Neural cell (in vitro differentiated cells): Measurements from ENCODE around the gene GPR107. TPM values are rescaled to one million over a fixed set of nuclear protein-coding genes. Genes with fewer than 3 reads are reported as not detected.

Experiments
- H2AFZ ChIP-seq: fragments of 200-600, 300-800 bp; sonication (generic), shearing (Covaris generic); 2 replicates; pipeline ENCODE4 v1.6.0; 2014; ENCODE audit warnings: low read depth, mild to moderate bottlenecking, antibody characterized with exemption, low read length, moderate library complexity
- H3F3A ChIP-seq: fragments of 200-600 bp; shearing (Covaris generic); 2 replicates; pipeline ENCODE4 v1.6.1; 2016; ENCODE audit warnings: mild to moderate bottlenecking, moderate library complexity, mixed read lengths, antibody characterized with exemption, low read length; ENCODE audit not compliant: insufficient read depth, poor library complexity, severe bottlenecking
- H3K27ac ChIP-seq: fragments of 200-600, 300-800 bp; sonication (generic), shearing (Covaris generic); 2 replicates; pipeline ENCODE4 v1.5.1; 2014; ENCODE audit warnings: mild to moderate bottlenecking, low read length, moderate library complexity
- H3K27me3 ChIP-seq: fragments of 300-800, 200-600 bp; sonication (generic), shearing (Covaris generic); 2 replicates; pipeline ENCODE4 v1.6.0; 2014; ENCODE audit warnings: mild to moderate bottlenecking, low read depth, low read length, moderate library complexity; ENCODE audit not compliant: insufficient read depth
- H3K36me3 ChIP-seq: fragments of 300-800, 200-600 bp; sonication (generic), shearing (Covaris generic); 2 replicates; pipeline ENCODE4 v1.5.1; 2014; ENCODE audit warnings: mild to moderate bottlenecking, antibody characterized with exemption, low read length, moderate library complexity; ENCODE audit not compliant: insufficient read depth
- H3K4me2 ChIP-seq: fragments of 300-800, 200-600 bp; sonication (generic), shearing (Covaris generic); 2 replicates; pipeline ENCODE4 v1.6.0; 2014; ENCODE audit warnings: mild to moderate bottlenecking, low read length
- H3K4me3 ChIP-seq: fragments of 300-800, 200-600 bp; sonication (generic), shearing (Covaris generic); 2 replicates; pipeline ENCODE4 v1.5.1; 2014; ENCODE audit warnings: mild to moderate bottlenecking, low read length, moderate library complexity
- H3K79me2 ChIP-seq: fragments of 200-600 bp; shearing (Covaris generic); replicated peaks from 2 replicates; pipeline ENCODE4 v1.6.0; 2014; ENCODE audit warnings: mild to moderate bottlenecking, low read length, moderate library complexity; ENCODE audit not compliant: insufficient read depth
- H3K9ac ChIP-seq: fragments of 300-800, 200-600 bp; sonication (generic), shearing (Covaris generic); 2 replicates; pipeline ENCODE4 v1.6.1; 2016; ENCODE audit warnings: mild to moderate bottlenecking, low read length, mixed read lengths
- H3K9me2 ChIP-seq: fragments of 200-600 bp; shearing (Covaris generic); 2 replicates; pipeline ENCODE4 v1.6.1; 2016; ENCODE audit warnings: mild to moderate bottlenecking, low read length, mixed read lengths; ENCODE audit not compliant: insufficient read depth
- H3K9me3 ChIP-seq: fragments of 200-600, 300-800 bp; sonication (generic), shearing (Covaris generic); 2 replicates; pipeline ENCODE4 v1.6.1; 2016; ENCODE audit warnings: mild to moderate bottlenecking, mixed run types, low read length, moderate library complexity, mixed read lengths
- H4K20me1 ChIP-seq: fragments of 200-600 bp; shearing (Covaris generic); 2 replicates; pipeline ENCODE4 v1.6.1; 2016; ENCODE audit warnings: mild to moderate bottlenecking, mixed run types; ENCODE audit not compliant: insufficient read depth
- EP300 ChIP-seq: fragments of 450-650 bp; conservative IDR thresholded peaks from 2 replicates; pipeline ENCODE4 v1.6.1; 2014; ENCODE audit warnings: antibody characterized with exemption, mild to moderate bottlenecking, moderate library complexity; ENCODE audit not compliant: poor library complexity, severe bottlenecking
- EZH2 ChIP-seq: fragments of 200-600, 300-800 bp; shearing (Covaris generic), sonication (generic); IDR thresholded peaks from 2 replicates; pipeline ENCODE4 v1.6.1; 2014; ENCODE audit warnings: antibody characterized with exemption, low read length, borderline replicate concordance, mild to moderate bottlenecking; ENCODE audit not compliant: insufficient read depth, poor library complexity, severe bottlenecking
- MXI1 ChIP-seq: fragments of 450-650 bp; conservative IDR thresholded peaks from 2 replicates; pipeline ENCODE4 v1.6.1; 2014; ENCODE audit warnings: antibody characterized with exemption, mild to moderate bottlenecking; ENCODE audit not compliant: poor library complexity, severe bottlenecking
- POLR2AphosphoS5 ChIP-seq: IDR thresholded peaks from 2 replicates; pipeline ENCODE4 v1.6.1; 2012
- RAD21 ChIP-seq: fragments of 450-650 bp; conservative IDR thresholded peaks from 2 replicates; pipeline ENCODE4 v1.6.1; 2014; ENCODE audit warnings: antibody characterized with exemption, mild to moderate bottlenecking, moderate library complexity
- SMC3 ChIP-seq: fragments of 450-650 bp; conservative IDR thresholded peaks from 2 replicates; pipeline ENCODE4 v1.6.1; 2014; ENCODE audit warnings: antibody characterized with exemption, mild to moderate bottlenecking, moderate library complexity; ENCODE audit not compliant: poor library complexity
- TAF1 ChIP-seq: IDR thresholded peaks from 2 replicates; pipeline ENCODE4 v1.6.1; 2012; ENCODE audit warnings: low read depth
- polyA plus RNA-seq: library from polyadenylated mRNA; depleted of rRNA; stranded (reverse); fragments of >200 nt; gene quantifications from 2 replicates; pipeline ENCODE4 v1.2.3, GENCODE V29; 2014
- TF ChIP-seq, protein P1 (sequence below): fragments of 450-650 bp; IDR thresholded peaks from 2 replicates; pipeline ENCODE4 v1.5.1; 2014; ENCODE audit warnings: antibody characterized with exemption, mild to moderate bottlenecking, moderate library complexity; ENCODE audit not compliant: poor library complexity, severe bottlenecking
- TF ChIP-seq, protein P2 (sequence below): IDR thresholded peaks from 2 replicates; pipeline ENCODE4 v1.6.1; 2012; ENCODE audit warnings: borderline replicate concordance

Gene GPR107
- polyA plus RNA-seq, 1 donor from 2014 or later, result 21.5 TPM

- Histone ChIP-seq H3K9ac (no peak overlapping the region), H3K36me3 (no peaks in the 10 kb centered on the region), H3K79me2 (no peaks in the 10 kb centered on the region), H2AFZ (no peak overlapping the region), H3K4me3 (no peak overlapping the region), H3K4me2 (no peak overlapping the region), H3K27me3 (no peaks in the 10 kb centered on the region), H3F3A (no peaks in the 10 kb centered on the region), H3K27ac (no peak overlapping the region), H3K9me3 (no peaks in the 10 kb centered on the region), H4K20me1 (no peaks in the 10 kb centered on the region), H3K9me2 (no peaks in the 10 kb centered on the region)
- TF ChIP-seq EZH2, result no peak
- no peak for TF ChIP-seq SMC3
- TF ChIP-seq POLR2AphosphoS5, result no peak
- no peak for TF ChIP-seq TAF1
- no peak for TF ChIP-seq EP300
- TF ChIP-seq, protein P1, sequence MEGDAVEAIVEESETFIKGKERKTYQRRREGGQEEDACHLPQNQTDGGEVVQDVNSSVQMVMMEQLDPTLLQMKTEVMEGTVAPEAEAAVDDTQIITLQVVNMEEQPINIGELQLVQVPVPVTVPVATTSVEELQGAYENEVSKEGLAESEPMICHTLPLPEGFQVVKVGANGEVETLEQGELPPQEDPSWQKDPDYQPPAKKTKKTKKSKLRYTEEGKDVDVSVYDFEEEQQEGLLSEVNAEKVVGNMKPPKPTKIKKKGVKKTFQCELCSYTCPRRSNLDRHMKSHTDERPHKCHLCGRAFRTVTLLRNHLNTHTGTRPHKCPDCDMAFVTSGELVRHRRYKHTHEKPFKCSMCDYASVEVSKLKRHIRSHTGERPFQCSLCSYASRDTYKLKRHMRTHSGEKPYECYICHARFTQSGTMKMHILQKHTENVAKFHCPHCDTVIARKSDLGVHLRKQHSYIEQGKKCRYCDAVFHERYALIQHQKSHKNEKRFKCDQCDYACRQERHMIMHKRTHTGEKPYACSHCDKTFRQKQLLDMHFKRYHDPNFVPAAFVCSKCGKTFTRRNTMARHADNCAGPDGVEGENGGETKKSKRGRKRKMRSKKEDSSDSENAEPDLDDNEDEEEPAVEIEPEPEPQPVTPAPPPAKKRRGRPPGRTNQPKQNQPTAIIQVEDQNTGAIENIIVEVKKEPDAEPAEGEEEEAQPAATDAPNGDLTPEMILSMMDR, result no peak
- TF ChIP-seq, protein P2, sequence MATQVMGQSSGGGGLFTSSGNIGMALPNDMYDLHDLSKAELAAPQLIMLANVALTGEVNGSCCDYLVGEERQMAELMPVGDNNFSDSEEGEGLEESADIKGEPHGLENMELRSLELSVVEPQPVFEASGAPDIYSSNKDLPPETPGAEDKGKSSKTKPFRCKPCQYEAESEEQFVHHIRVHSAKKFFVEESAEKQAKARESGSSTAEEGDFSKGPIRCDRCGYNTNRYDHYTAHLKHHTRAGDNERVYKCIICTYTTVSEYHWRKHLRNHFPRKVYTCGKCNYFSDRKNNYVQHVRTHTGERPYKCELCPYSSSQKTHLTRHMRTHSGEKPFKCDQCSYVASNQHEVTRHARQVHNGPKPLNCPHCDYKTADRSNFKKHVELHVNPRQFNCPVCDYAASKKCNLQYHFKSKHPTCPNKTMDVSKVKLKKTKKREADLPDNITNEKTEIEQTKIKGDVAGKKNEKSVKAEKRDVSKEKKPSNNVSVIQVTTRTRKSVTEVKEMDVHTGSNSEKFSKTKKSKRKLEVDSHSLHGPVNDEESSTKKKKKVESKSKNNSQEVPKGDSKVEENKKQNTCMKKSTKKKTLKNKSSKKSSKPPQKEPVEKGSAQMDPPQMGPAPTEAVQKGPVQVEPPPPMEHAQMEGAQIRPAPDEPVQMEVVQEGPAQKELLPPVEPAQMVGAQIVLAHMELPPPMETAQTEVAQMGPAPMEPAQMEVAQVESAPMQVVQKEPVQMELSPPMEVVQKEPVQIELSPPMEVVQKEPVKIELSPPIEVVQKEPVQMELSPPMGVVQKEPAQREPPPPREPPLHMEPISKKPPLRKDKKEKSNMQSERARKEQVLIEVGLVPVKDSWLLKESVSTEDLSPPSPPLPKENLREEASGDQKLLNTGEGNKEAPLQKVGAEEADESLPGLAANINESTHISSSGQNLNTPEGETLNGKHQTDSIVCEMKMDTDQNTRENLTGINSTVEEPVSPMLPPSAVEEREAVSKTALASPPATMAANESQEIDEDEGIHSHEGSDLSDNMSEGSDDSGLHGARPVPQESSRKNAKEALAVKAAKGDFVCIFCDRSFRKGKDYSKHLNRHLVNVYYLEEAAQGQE, result no peak
- no peak for TF ChIP-seq MXI1
- no peak for TF ChIP-seq RAD21
Observed at GRCh38 chr9:130117376-130117775, 63.7 kb downstream of the GPR107 start.

DNA sequence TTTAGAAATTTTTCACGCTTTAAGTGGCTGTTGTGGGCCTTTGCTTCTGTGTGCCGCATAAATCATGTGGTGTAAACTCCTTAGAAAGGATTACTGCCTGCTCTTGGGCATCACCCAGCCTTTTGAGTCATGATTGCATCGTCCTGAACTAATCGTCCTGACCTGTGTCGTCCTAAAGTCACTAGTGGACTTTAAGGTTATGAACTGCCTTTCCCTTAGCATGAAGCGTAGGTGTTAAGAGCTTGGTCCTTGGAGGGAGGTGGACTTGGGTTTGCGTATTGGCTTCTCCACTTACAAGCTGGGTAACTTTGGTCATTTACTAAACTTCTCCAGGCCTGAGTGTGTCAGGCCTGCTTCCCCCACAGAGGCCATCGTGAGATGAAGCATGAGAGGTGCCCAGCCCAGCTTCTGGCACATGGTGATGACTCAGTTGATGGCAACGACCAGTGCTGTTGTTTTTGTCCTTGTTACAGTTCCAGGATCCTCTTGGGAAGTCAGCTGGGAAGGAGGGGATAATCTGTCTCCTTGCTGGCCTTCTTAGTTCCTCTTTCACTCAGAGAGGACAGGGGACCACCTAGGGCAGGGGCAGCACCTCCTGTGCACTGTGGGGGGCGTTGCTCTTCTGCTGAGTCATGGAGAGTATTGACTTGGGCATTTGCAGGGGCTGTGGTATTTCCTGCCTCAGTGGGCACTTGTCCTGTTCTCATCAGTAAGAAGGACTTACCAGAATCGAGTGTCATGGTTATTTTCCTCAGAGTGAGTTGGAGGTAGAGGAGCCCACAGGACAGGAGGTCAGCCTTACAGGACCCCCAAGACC, 64.3 kb downstream of the GPR107 start:
- Histone ChIP-seq H3K27ac (no peak overlapping the region), H3F3A (no peaks in the 10 kb centered on the region), H3K9me3 (no peaks in the 10 kb centered on the region), H3K9me2 (no peaks in the 10 kb centered on the region), H3K9ac (no peak overlapping the region), H3K36me3 (no peaks in the 10 kb centered on the region), H4K20me1 (no peaks in the 10 kb centered on the region), H3K4me3 (no peak overlapping the region), H2AFZ (no peak overlapping the region), H3K27me3 (no peaks in the 10 kb centered on the region), H3K79me2 (no peaks in the 10 kb centered on the region), H3K4me2 (no peak overlapping the region)
- TF ChIP-seq TAF1 (no peak), EZH2 (no peak), SMC3 (no peak), EP300 (no peak), POLR2AphosphoS5 (no peak), RAD21 (no peak), MXI1 (no peak)
- TF ChIP-seq, protein P1, result no peak
- TF ChIP-seq, protein P2, result no peak
